Astrocyte (in vitro differentiated cells and primary cell): ENCODE results near the gene RAB9B. TPM values are rescaled to one million over a fixed set of nuclear protein-coding genes. Genes with fewer than 3 reads are reported as not detected.

Experiments used
- DNase-seq: peaks from one replicate; pipeline ENCODE4 v3.0.0-alpha.2; 2010; ENCODE audit warnings: low read depth
- FAIRE-seq: peaks from 2 replicates; lab custom pipeline; 2011; peaks lifted over from hg19 to GRCh38; lab: Jason Lieb, UNC
- H2AFZ ChIP-seq: 2 replicates; pipeline ENCODE4 v1.6.0; 2012; ENCODE audit warnings: low read depth, low read length, inconsistent platforms
- H3K27ac ChIP-seq: 2 replicates; pipeline ENCODE4 v1.5.1; 2011; ENCODE audit warnings: low read depth, low read length, inconsistent platforms
- H3K27me3 ChIP-seq: 2 replicates; pipeline ENCODE4 v1.6.0; 2011; ENCODE audit warnings: low read length, inconsistent platforms; ENCODE audit not compliant: insufficient read depth
- H3K36me3 ChIP-seq: 2 replicates; pipeline ENCODE4 v1.5.1; 2011; ENCODE audit warnings: low read length, inconsistent platforms; ENCODE audit not compliant: insufficient read depth
- H3K4me1 ChIP-seq: 2 replicates; pipeline ENCODE4 v1.5.1; 2011; ENCODE audit warnings: low read length, inconsistent platforms; ENCODE audit not compliant: insufficient read depth
- H3K4me2 ChIP-seq: 2 replicates; pipeline ENCODE4 v1.6.0; 2012; ENCODE audit warnings: low read length, inconsistent platforms
- H3K4me3 ChIP-seq: 2 replicates; pipeline ENCODE4 v1.5.1; 2011; ENCODE audit warnings: low read depth, mild to moderate bottlenecking, low read length, inconsistent platforms; ENCODE audit not compliant: insufficient read depth
- H3K79me2 ChIP-seq: 2 replicates; pipeline ENCODE4 v1.6.0; 2012; ENCODE audit warnings: mild to moderate bottlenecking, low read length, inconsistent platforms; ENCODE audit not compliant: insufficient read depth
- H3K9ac ChIP-seq: 2 replicates; pipeline ENCODE4 v1.6.0; 2012; ENCODE audit warnings: mild to moderate bottlenecking, low read length, inconsistent platforms
- H3K9me3 ChIP-seq: 2 replicates; pipeline ENCODE4 v1.5.1; 2012; ENCODE audit warnings: low read depth, mild to moderate bottlenecking, low read length, inconsistent platforms; ENCODE audit not compliant: insufficient read depth
- H4K20me1 ChIP-seq: 2 replicates; pipeline ENCODE4 v1.6.0; 2012; ENCODE audit warnings: low read length, inconsistent platforms; ENCODE audit not compliant: insufficient read depth
- H3K27ac Mint-ChIP-seq: one replicate; pipeline ENCODE4 v1.8.0; 2021; ENCODE audit warnings: mild to moderate bottlenecking, mixed read lengths; ENCODE audit not compliant: unreplicated experiment
- H3K27me3 Mint-ChIP-seq: one replicate; pipeline ENCODE4 v1.8.0; 2021; ENCODE audit warnings: low read depth, mixed read lengths; ENCODE audit not compliant: unreplicated experiment
- H3K36me3 Mint-ChIP-seq: one replicate; pipeline ENCODE4 v1.8.0; 2021; ENCODE audit warnings: low read depth, mixed read lengths; ENCODE audit not compliant: unreplicated experiment
- H3K4me1 Mint-ChIP-seq: one replicate; pipeline ENCODE4 v1.8.0; 2021; ENCODE audit warnings: low read depth, mixed read lengths; ENCODE audit not compliant: unreplicated experiment
- H3K4me3 Mint-ChIP-seq: one replicate; pipeline ENCODE4 v1.8.0; 2021; ENCODE audit warnings: mild to moderate bottlenecking, moderate library complexity, mixed read lengths; ENCODE audit not compliant: unreplicated experiment
- H3K9me3 Mint-ChIP-seq: one replicate; pipeline ENCODE4 v1.8.0; 2021; ENCODE audit warnings: mild to moderate bottlenecking, mixed read lengths; ENCODE audit not compliant: unreplicated experiment
- EZH2 ChIP-seq: IDR thresholded peaks from 2 replicates; pipeline ENCODE4 v1.6.1; 2012; ENCODE audit warnings: mild to moderate bottlenecking, low read length, inconsistent platforms; ENCODE audit not compliant: insufficient read depth
- total RNA-seq: library from RNA; stranded (reverse); gene quantifications from 2 replicates; pipeline ENCODE4 v1.2.1, GENCODE V29; 2021
- TF ChIP-seq, protein P1 (sequence below): IDR thresholded peaks from 2 replicates; pipeline ENCODE4 v1.5.1; 2011; ENCODE audit warnings: low read depth, mild to moderate bottlenecking, inconsistent platforms, low read length, moderate library complexity; ENCODE audit not compliant: insufficient read depth

The RAB9B gene
- total RNA-seq, 1 donor from 2014 or later = 2.2 TPM

DNA sequence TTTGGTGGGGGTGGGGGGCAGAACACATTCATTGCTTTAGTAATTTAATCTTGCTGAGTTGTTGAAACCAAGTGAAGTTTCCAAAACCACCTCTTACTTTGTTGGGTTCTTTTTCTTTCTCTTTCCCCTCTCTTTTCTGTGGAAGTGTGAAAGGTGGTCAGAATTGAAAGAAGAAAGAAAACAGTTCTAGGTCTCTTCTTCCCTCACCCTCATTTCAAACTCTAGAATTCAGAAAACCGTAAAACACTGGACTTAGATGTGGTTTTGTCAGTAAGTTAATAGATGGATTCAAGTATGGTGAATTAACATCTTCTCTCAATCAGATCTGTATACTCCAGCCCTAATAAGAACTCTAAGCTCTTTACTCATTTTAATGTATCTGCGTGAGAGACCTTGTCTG is 31.7 kb downstream of the RAB9B start:
- no peaks in the 10 kb centered on the region for H3K36me3 ChIP-seq
- Mint-ChIP-seq H3K9me3 (no peaks in the 10 kb centered on the region), H3K27ac (no peak overlapping the region), H3K27me3 (no peaks in the 10 kb centered on the region), H3K4me3 (no peak overlapping the region), H3K36me3 (no peaks in the 10 kb centered on the region), H3K4me1 (no peaks in the 10 kb centered on the region)
- H3K4me3 ChIP-seq = no peak overlapping the region
- no peak overlapping the region for H3K9ac ChIP-seq
- no peaks in the 10 kb centered on the region for H3K4me1 ChIP-seq
- TF ChIP-seq, protein P1, sequence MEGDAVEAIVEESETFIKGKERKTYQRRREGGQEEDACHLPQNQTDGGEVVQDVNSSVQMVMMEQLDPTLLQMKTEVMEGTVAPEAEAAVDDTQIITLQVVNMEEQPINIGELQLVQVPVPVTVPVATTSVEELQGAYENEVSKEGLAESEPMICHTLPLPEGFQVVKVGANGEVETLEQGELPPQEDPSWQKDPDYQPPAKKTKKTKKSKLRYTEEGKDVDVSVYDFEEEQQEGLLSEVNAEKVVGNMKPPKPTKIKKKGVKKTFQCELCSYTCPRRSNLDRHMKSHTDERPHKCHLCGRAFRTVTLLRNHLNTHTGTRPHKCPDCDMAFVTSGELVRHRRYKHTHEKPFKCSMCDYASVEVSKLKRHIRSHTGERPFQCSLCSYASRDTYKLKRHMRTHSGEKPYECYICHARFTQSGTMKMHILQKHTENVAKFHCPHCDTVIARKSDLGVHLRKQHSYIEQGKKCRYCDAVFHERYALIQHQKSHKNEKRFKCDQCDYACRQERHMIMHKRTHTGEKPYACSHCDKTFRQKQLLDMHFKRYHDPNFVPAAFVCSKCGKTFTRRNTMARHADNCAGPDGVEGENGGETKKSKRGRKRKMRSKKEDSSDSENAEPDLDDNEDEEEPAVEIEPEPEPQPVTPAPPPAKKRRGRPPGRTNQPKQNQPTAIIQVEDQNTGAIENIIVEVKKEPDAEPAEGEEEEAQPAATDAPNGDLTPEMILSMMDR = no peak
- no peak for TF ChIP-seq EZH2
- no peaks in the 10 kb centered on the region for H3K79me2 ChIP-seq
- FAIRE-seq (peak; percentile 69), DNase-seq (no peak)
- H4K20me1 ChIP-seq = no peaks in the 10 kb centered on the region
- H3K27ac ChIP-seq = no peak overlapping the region
- no peaks in the 10 kb centered on the region for H3K9me3 ChIP-seq
- H3K4me2 ChIP-seq = no peak overlapping the region
- H2AFZ ChIP-seq = no peak overlapping the region
- H3K27me3 ChIP-seq = no peaks in the 10 kb centered on the region

DNA sequence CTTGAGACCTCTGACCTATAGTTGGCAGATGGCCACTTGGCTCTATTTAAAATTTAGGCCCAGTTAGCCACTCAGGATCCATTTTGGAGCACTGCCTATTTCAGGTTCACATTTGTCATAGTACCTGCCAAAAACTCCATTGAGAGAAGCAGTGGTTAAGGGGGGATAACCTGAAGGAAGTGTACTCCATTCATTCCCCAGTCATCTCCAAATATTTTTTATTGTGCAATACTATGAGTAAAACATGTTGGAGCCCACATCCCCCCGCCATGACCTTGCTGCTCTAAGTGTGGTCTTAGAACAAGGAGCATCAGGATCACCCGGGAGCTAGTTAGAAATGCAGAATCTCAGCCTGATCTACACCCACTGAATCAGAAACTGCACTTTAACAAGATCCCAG is 34.4 kb downstream of the RAB9B start:
- no peaks in the 10 kb centered on the region for H3K9me3 Mint-ChIP-seq
- no peak overlapping the region for H2AFZ ChIP-seq
- no peaks in the 10 kb centered on the region for H4K20me1 ChIP-seq
- no peaks in the 10 kb centered on the region for H3K27me3 ChIP-seq
- no peak overlapping the region for H3K4me3 ChIP-seq
- no peak overlapping the region for H3K27ac Mint-ChIP-seq
- no peaks in the 10 kb centered on the region for H3K9me3 ChIP-seq
- DNase-seq (peak; percentile 4), FAIRE-seq (no peak)
- H3K36me3 Mint-ChIP-seq = no peaks in the 10 kb centered on the region
- no peaks in the 10 kb centered on the region for H3K79me2 ChIP-seq
- no peak overlapping the region for H3K27ac ChIP-seq
- TF ChIP-seq, protein P1 = no peak
- no peak for TF ChIP-seq EZH2
- H3K4me3 Mint-ChIP-seq = no peak overlapping the region
- no peak overlapping the region for H3K9ac ChIP-seq
- no peaks in the 10 kb centered on the region for H3K27me3 Mint-ChIP-seq
- no peaks in the 10 kb centered on the region for H3K36me3 ChIP-seq
- H3K4me1 ChIP-seq = peaks cover 11% of the 10 kb centered on the region
- H3K4me2 ChIP-seq = no peak overlapping the region
- peaks cover 8% of the 10 kb centered on the region for H3K4me1 Mint-ChIP-seq

DNA sequence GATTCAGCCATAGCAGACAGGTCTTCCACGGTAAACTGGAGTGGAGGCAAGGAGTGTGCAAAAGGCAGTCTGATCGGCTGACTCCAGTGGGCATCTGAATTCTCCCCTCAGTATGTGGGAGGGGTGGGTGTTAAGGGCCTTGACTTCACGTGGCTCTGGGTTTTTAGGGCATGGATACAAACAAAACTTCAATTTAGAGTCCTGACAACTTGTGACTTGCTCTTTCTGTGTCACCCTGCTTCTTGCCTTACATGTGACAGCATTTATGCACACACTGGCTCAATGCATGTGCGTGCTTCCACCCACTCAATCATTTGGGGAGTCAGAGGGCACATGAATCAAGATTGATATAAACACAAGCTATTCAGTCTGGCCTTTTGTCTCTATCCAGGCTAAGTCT is 37.9 kb downstream of the RAB9B start:
- DNase-seq (peak; percentile 9), FAIRE-seq (peak; percentile 67)
- Mint-ChIP-seq H3K9me3 (no peaks in the 10 kb centered on the region), H3K27ac (peak overlapping the region; percentile 69), H3K4me3 (peak overlapping the region; percentile 22), H3K27me3 (no peaks in the 10 kb centered on the region), H3K36me3 (no peaks in the 10 kb centered on the region), H3K4me1 (peaks cover 18% of the 10 kb centered on the region)
- H3K27ac ChIP-seq = peak overlapping the region; percentile 45
- peak overlapping the region; percentile 11 for H3K9ac ChIP-seq
- H2AFZ ChIP-seq = peak overlapping the region; percentile 53
- peaks cover 12% of the 10 kb centered on the region for H3K4me1 ChIP-seq
- H3K36me3 ChIP-seq = no peaks in the 10 kb centered on the region
- peak overlapping the region; percentile 77 for H3K4me2 ChIP-seq
- H4K20me1 ChIP-seq = no peaks in the 10 kb centered on the region
- no peak overlapping the region for H3K4me3 ChIP-seq
- no peaks in the 10 kb centered on the region for H3K9me3 ChIP-seq
- no peaks in the 10 kb centered on the region for H3K79me2 ChIP-seq
- TF ChIP-seq, protein P1 = no peak
- TF ChIP-seq EZH2 = no peak
- no peaks in the 10 kb centered on the region for H3K27me3 ChIP-seq
